ENCODE data around the gene COL9A3. TPM values are rescaled to one million over a fixed set of nuclear protein-coding genes. Genes with fewer than 3 reads are reported as not detected.

Gene COL9A3
- total RNA-seq, 1 experiment from 2014 or later: 8.5 TPM

GRCh38 chr20:62880147-62880934, 63.5 kb downstream of the COL9A3 start:
- no peaks in the 10 kb centered on the region for H3K79me2 ChIP-seq (ENCODE audit: low read depth)
- no peak for TF ChIP-seq EZH2 (IDR thresholded peaks at IDR 0.05; ENCODE audit: low read depth)
- TF ChIP-seq, protein P1, sequence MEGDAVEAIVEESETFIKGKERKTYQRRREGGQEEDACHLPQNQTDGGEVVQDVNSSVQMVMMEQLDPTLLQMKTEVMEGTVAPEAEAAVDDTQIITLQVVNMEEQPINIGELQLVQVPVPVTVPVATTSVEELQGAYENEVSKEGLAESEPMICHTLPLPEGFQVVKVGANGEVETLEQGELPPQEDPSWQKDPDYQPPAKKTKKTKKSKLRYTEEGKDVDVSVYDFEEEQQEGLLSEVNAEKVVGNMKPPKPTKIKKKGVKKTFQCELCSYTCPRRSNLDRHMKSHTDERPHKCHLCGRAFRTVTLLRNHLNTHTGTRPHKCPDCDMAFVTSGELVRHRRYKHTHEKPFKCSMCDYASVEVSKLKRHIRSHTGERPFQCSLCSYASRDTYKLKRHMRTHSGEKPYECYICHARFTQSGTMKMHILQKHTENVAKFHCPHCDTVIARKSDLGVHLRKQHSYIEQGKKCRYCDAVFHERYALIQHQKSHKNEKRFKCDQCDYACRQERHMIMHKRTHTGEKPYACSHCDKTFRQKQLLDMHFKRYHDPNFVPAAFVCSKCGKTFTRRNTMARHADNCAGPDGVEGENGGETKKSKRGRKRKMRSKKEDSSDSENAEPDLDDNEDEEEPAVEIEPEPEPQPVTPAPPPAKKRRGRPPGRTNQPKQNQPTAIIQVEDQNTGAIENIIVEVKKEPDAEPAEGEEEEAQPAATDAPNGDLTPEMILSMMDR (conservative IDR thresholded peaks at IDR 0.05): no peak
- H3K4me3 ChIP-seq: no peak overlapping the region
- no peak for DNase-seq
- intact Hi-C loops (cut with micrococcal nuclease; ENCODE audit: unreplicated experiment): no loop called here
- no peak overlapping the region for H3K4me2 ChIP-seq
- H3K4me1 ChIP-seq (replicated peaks; ENCODE audit: insufficient read depth): no peaks in the 10 kb centered on the region
- POLR2A ChIA-PET (ENCODE audit: unreplicated experiment): no interaction called here
- no peaks in the 10 kb centered on the region for H3K36me3 ChIP-seq (ENCODE audit: low read depth)
- no TSS peak for BruUV-seq (replicated peaks)
- no peak overlapping the region for H2AFZ ChIP-seq
- H4K20me1 ChIP-seq (ENCODE audit: insufficient read depth): no peaks in the 10 kb centered on the region; the same call in 1 of the 2 replicates
- H3K9me3 ChIP-seq (ENCODE audit: insufficient read depth, low read depth): no peaks in the 10 kb centered on the region
- H3K27ac ChIP-seq: no peak overlapping the region
- H3F3A ChIP-seq (ENCODE audit: insufficient read depth, low read depth): peaks cover 33% of the 10 kb centered on the region
- CTCF ChIA-PET: no interaction called here
- no peaks in the 10 kb centered on the region for H3K9me2 ChIP-seq (ENCODE audit: insufficient read depth)
- no peaks in the 10 kb centered on the region for H3K27me3 ChIP-seq (ENCODE audit: insufficient read depth, low read depth)

GRCh38 chr20:62880935-62881661, 64.2 kb downstream of the COL9A3 start:
- no peak for DNase-seq
- Histone ChIP-seq H3K36me3 (ENCODE audit: low read depth) (no peaks in the 10 kb centered on the region), H2AFZ (no peak overlapping the region), H3K9me2 (ENCODE audit: insufficient read depth) (no peaks in the 10 kb centered on the region), H3K27me3 (ENCODE audit: insufficient read depth, low read depth) (no peaks in the 10 kb centered on the region), H3K79me2 (ENCODE audit: low read depth) (no peaks in the 10 kb centered on the region), H3F3A (ENCODE audit: insufficient read depth, low read depth) (peaks cover 27% of the 10 kb centered on the region), H3K4me1 (replicated peaks; ENCODE audit: insufficient read depth) (no peaks in the 10 kb centered on the region), H4K20me1 (ENCODE audit: insufficient read depth) (no peaks in the 10 kb centered on the region; the same call in 1 of the 2 replicates), H3K4me2 (no peak overlapping the region), H3K4me3 (no peak overlapping the region), H3K27ac (no peak overlapping the region), H3K9me3 (ENCODE audit: insufficient read depth, low read depth) (no peaks in the 10 kb centered on the region)
- intact Hi-C loops (cut with micrococcal nuclease; ENCODE audit: unreplicated experiment): no loop called here
- TF ChIP-seq EZH2 (IDR thresholded peaks at IDR 0.05; ENCODE audit: low read depth): no peak
- TF ChIP-seq, protein P1 (conservative IDR thresholded peaks at IDR 0.05): no peak
- CTCF ChIA-PET: no interaction called here
- BruUV-seq (replicated peaks): no TSS peak
- POLR2A ChIA-PET (ENCODE audit: unreplicated experiment): no interaction called here

GRCh38 chr20:62881662-62882395, 65.0 kb downstream of the COL9A3 start:
- POLR2A ChIA-PET (ENCODE audit: unreplicated experiment): no interaction called here
- no peak for DNase-seq

More at GRCh38 chr20:62881662-62882395, 65.0 kb downstream of the COL9A3 start:
- no peaks in the 10 kb centered on the region for H3K27me3 ChIP-seq (ENCODE audit: insufficient read depth, low read depth)
- CTCF ChIA-PET: interaction anchor here (0.5 kb wide), 1 partner anchor 441 kb away, joined by 3 read pairs; no protein-coding TSS in a partner anchor
- no peaks in the 10 kb centered on the region for H3K9me2 ChIP-seq (ENCODE audit: insufficient read depth)
- H2AFZ ChIP-seq: no peak overlapping the region
- no peaks in the 10 kb centered on the region; the same call in 1 of the 2 replicates for H4K20me1 ChIP-seq (ENCODE audit: insufficient read depth)
- no peaks in the 10 kb centered on the region for H3K9me3 ChIP-seq (ENCODE audit: insufficient read depth, low read depth)
- H3K79me2 ChIP-seq (ENCODE audit: low read depth): no peaks in the 10 kb centered on the region
- no peak overlapping the region for H3K4me3 ChIP-seq
- H3K4me2 ChIP-seq: no peak overlapping the region
- no TSS peak for BruUV-seq (replicated peaks)
- no peaks in the 10 kb centered on the region for H3K4me1 ChIP-seq (replicated peaks; ENCODE audit: insufficient read depth)
- peaks cover 29% of the 10 kb centered on the region for H3F3A ChIP-seq (ENCODE audit: insufficient read depth, low read depth)
- TF ChIP-seq, protein P1 (conservative IDR thresholded peaks at IDR 0.05): no peak
- no peak for TF ChIP-seq EZH2 (IDR thresholded peaks at IDR 0.05; ENCODE audit: low read depth)
- 0 out of 2 replicates have a peak, but pooled peaks cover 3% of the 10 kb centered on the region for H3K36me3 ChIP-seq (ENCODE audit: low read depth)
- H3K27ac ChIP-seq: no peak overlapping the region
- intact Hi-C loops (cut with micrococcal nuclease; ENCODE audit: unreplicated experiment): no loop called here

All from PC-9 (cell line).